A673 (cell line): ENCODE measurements around the gene LAIR1. TPM values are rescaled to one million over a fixed set of nuclear protein-coding genes. Genes with fewer than 3 reads are reported as not detected.

Experiments used
- BruUV-seq: library from RNA; stranded (reverse); fragments of 400-500 nt; replicated peaks from 2 replicates; lab custom pipeline; 2021; lab: Mats Ljungman, UMichigan
- CTCF ChIA-PET: fragments of 300-600 bp; sonication (Branson Sonifier 250); formaldehyde crosslinking; loops from one replicate; lab custom pipeline; 2022; ENCODE audit warnings: antibody characterized with exemption; lab: Charles Lee
- POLR2A ChIA-PET: fragments of 300-600 bp; sonication (Branson Sonifier 250); formaldehyde crosslinking; loops from one replicate; lab custom pipeline; 2022; ENCODE audit warnings: antibody characterized with exemption; ENCODE audit not compliant: low non-redundant PET; lab: Charles Lee
- DNase-seq: peaks from one replicate; pipeline ENCODE4 v3.0.0-alpha.2; 2015; ENCODE audit warnings: low spot score
- H3K27ac ChIP-seq: fragments of 200-600 bp; sonication (generic); 2 replicates; pipeline ENCODE4 v1.5.1; 2016; ENCODE audit warnings: mixed run types, low read depth, mild to moderate bottlenecking, mixed read lengths, antibody characterized with exemption, low read length; ENCODE audit not compliant: poor library complexity, severe bottlenecking
- H3K27me3 ChIP-seq: fragments of 200-600 bp; sonication (generic); replicated peaks from 2 replicates; pipeline ENCODE4 v1.6.1; 2017; ENCODE audit warnings: mixed run types, low read depth, mild to moderate bottlenecking, mixed read lengths, antibody characterized with exemption, low read length; ENCODE audit not compliant: insufficient read depth, poor library complexity
- H3K36me3 ChIP-seq: fragments of 200-600 bp; sonication (generic); 2 replicates; pipeline ENCODE4 v1.6.1; 2016; ENCODE audit warnings: mixed run types, mild to moderate bottlenecking, mixed read lengths, antibody characterized with exemption, low read length; ENCODE audit not compliant: insufficient read depth, poor library complexity, severe bottlenecking
- H3K4me1 ChIP-seq: fragments of 200-600 bp; sonication (generic); 2 replicates; pipeline ENCODE4 v1.6.1; 2017; ENCODE audit warnings: mixed run types, mild to moderate bottlenecking, mixed read lengths, antibody characterized with exemption, low read length; ENCODE audit not compliant: insufficient read depth, poor library complexity, severe bottlenecking
- H3K4me3 ChIP-seq: fragments of 200-600 bp; sonication (generic); 2 replicates; pipeline ENCODE4 v1.5.1; 2016; ENCODE audit warnings: low read depth, mixed run types, mild to moderate bottlenecking, mixed read lengths, low read length; ENCODE audit not compliant: poor library complexity, severe bottlenecking
- H3K9me3 ChIP-seq: fragments of 200-600 bp; sonication (generic); 2 replicates; pipeline ENCODE4 v1.6.1; 2016; ENCODE audit warnings: mixed run types, low read depth, mild to moderate bottlenecking, mixed read lengths, antibody characterized with exemption, low read length; ENCODE audit not compliant: poor library complexity, severe bottlenecking
- EZH2 ChIP-seq: fragments of 200-600 bp; sonication (generic); IDR thresholded peaks from 2 replicates; pipeline ENCODE4 v1.6.1; 2017; ENCODE audit warnings: borderline replicate concordance, low read depth, mild to moderate bottlenecking, mixed read lengths, antibody characterized with exemption, low read length; ENCODE audit not compliant: poor library complexity, severe bottlenecking
- intact Hi-C: fragments of 100-400 bp; cut with micrococcal nuclease; formaldehyde crosslinking; loops from one replicate; pipeline ENCODE4 v1.10.0; 2022; ENCODE audit not compliant: unreplicated experiment
- total RNA-seq: library from RNA; stranded (reverse); gene quantifications from 2 replicates; pipeline ENCODE4 v1.2.3, GENCODE V29; 2021
- TF ChIP-seq, protein P1 (sequence below): fragments of 300-800, 200-600 bp; sonication (generic); conservative IDR thresholded peaks from 2 replicates; pipeline ENCODE4 v1.5.1; 2017; ENCODE audit warnings: low read depth, mild to moderate bottlenecking, antibody characterized with exemption, low read length, moderate library complexity, mixed read lengths

The LAIR1 gene
- total RNA-seq, 1 experiment from 2014 or later: not detected

DNA sequence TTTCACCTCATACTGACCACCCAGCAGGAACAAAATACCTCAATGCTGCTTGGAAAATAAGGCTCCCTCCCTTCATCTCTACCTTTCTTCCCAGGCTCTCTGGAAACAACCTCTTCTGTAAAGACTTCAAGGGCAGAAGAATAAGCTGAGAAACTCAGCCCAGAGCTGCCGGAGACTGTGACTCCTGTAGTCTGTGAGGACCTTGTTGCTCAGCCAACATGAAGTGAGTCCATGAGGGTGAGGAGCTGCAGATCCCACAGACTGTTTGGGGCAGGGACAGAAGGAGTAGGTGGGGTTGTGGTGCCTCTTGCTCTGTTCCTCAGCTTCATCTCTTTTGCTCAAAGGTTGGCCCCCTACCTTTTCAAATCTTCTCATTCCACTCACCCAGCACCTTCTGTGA is 59.6 kb downstream of the LAIR1 start:
- no peaks in the 10 kb centered on the region for H3K4me1 ChIP-seq
- no peak overlapping the region for H3K4me3 ChIP-seq
- no peak for DNase-seq
- CTCF ChIA-PET: no interaction called here
- H3K36me3 ChIP-seq: no peaks in the 10 kb centered on the region
- H3K27ac ChIP-seq: no peak overlapping the region
- TF ChIP-seq EZH2: no peak
- TF ChIP-seq, protein P1, sequence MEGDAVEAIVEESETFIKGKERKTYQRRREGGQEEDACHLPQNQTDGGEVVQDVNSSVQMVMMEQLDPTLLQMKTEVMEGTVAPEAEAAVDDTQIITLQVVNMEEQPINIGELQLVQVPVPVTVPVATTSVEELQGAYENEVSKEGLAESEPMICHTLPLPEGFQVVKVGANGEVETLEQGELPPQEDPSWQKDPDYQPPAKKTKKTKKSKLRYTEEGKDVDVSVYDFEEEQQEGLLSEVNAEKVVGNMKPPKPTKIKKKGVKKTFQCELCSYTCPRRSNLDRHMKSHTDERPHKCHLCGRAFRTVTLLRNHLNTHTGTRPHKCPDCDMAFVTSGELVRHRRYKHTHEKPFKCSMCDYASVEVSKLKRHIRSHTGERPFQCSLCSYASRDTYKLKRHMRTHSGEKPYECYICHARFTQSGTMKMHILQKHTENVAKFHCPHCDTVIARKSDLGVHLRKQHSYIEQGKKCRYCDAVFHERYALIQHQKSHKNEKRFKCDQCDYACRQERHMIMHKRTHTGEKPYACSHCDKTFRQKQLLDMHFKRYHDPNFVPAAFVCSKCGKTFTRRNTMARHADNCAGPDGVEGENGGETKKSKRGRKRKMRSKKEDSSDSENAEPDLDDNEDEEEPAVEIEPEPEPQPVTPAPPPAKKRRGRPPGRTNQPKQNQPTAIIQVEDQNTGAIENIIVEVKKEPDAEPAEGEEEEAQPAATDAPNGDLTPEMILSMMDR: no peak
- no peaks in the 10 kb centered on the region for H3K9me3 ChIP-seq
- H3K27me3 ChIP-seq: peaks cover 26% of the 10 kb centered on the region
- POLR2A ChIA-PET: no interaction called here
- intact Hi-C loops: no loop called here
- no TSS peak for BruUV-seq

DNA sequence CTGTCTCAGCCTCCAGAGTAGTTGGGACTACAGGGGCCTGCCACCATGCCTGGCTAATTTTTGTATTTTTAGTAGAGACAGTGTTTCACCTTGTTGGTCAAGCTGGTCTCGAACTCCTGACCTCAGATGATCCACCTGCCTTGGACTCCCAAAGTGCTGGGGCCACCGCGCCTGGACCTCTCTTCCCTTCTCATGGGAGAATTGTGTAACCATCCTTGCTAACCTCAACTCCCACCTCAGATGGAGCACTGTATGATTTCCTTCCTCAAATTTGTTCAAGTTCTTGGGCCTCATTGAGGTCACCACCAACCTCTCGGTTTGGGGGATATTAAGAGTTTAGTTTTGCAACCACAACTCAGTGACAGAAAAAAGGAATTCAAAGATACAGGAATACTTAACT is 62.5 kb downstream of the LAIR1 start:
- POLR2A ChIA-PET: no interaction called here
- no TSS peak for BruUV-seq
- Histone ChIP-seq H3K27me3 (peaks cover 45% of the 10 kb centered on the region), H3K27ac (no peak overlapping the region), H3K4me1 (no peaks in the 10 kb centered on the region), H3K4me3 (no peak overlapping the region), H3K9me3 (no peaks in the 10 kb centered on the region), H3K36me3 (no peaks in the 10 kb centered on the region)
- no peak for DNase-seq
- CTCF ChIA-PET: no interaction called here
- TF ChIP-seq EZH2: no peak
- TF ChIP-seq, protein P1: no peak
- intact Hi-C loops: no loop called here

Other genes starting within 250 kb of the LAIR1 start
- gene TFPT, start 249.3 kb downstream of the LAIR1 start, total RNA-seq: 31.1 and 31.4 TPM in 2 replicates
- gene PRPF31, start 249.2 kb downstream of the LAIR1 start, total RNA-seq: 109 and 115 TPM in 2 replicates
- 90.8 and 102 TPM in 2 replicates for gene CNOT3, start 227.2 kb downstream of the LAIR1 start, total RNA-seq
- 8.8 and 9.7 TPM in 2 replicates for gene LENG1, start 205.2 kb downstream of the LAIR1 start, total RNA-seq
- gene TMC4, start 191.8 kb downstream of the LAIR1 start, total RNA-seq: 0.58 and 0.96 TPM in 2 replicates
- gene MBOAT7, start 175.4 kb downstream of the LAIR1 start, total RNA-seq: 107 and 109 TPM in 2 replicates
- gene TSEN34, start 173.6 kb downstream of the LAIR1 start, total RNA-seq: 56.9 and 64.7 TPM in 2 replicates
- 944 and 951 TPM in 2 replicates for gene RPS9, start 164.1 kb downstream of the LAIR1 start, total RNA-seq
- gene LILRB3, start 141.9 kb downstream of the LAIR1 start, total RNA-seq: not detected in 2 replicates
- not detected in 2 replicates for gene LILRA6, start 122.1 kb downstream of the LAIR1 start, total RNA-seq
- gene LILRB5, start 107.7 kb downstream of the LAIR1 start, total RNA-seq: not detected in 2 replicates
- gene LILRB2, start 83.8 kb downstream of the LAIR1 start, total RNA-seq: not detected in 2 replicates
- not detected in 2 replicates for gene LILRA5, start 51.8 kb downstream of the LAIR1 start, total RNA-seq
- gene LILRA4, start 25.8 kb downstream of the LAIR1 start, total RNA-seq: not detected in 2 replicates
- gene TTYH1, start 50.5 kb upstream of the LAIR1 start, total RNA-seq: 3.0 and 3.2 TPM in 2 replicates
- gene LENG8, start 84.3 kb upstream of the LAIR1 start, total RNA-seq: 129 and 149 TPM in 2 replicates
- gene LENG9, start 98.8 kb upstream of the LAIR1 start, total RNA-seq: 4.2 and 4.3 TPM in 2 replicates
- 111 and 119 TPM in 2 replicates for gene CDC42EP5, start 108.4 kb upstream of the LAIR1 start, total RNA-seq
- not detected in 2 replicates for gene LAIR2, start 137.9 kb upstream of the LAIR1 start, total RNA-seq
- not detected in 2 replicates for gene LILRA2, start 208.9 kb upstream of the LAIR1 start, total RNA-seq
- gene LILRA1, start 228.7 kb upstream of the LAIR1 start, total RNA-seq: not detected in 2 replicates